Measurements from ENCODE around the gene NUP93.

DNA sequence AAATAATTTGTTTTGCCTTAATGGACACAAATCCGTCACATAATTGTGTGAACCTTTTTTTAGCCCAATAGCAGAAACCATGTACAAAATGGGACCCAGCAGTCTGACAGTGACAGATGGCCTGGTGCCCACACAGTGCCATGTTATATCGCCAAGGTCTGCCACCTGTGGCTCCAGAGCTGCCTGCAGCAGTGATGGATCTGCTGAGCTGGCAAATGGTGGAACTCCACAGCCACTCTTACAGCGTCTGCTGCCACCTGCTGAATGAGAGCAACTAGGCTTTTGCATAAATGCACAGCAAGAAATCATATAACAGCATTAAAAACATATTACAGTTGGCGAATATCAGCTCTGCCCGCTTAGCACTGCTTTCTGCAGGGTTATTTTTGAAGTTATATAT, 59.4 kb downstream of the NUP93 start:
- TF ChIP-seq FOXM1 (IDR thresholded peaks at IDR 0.05; ENCODE audit: borderline replicate concordance) (no peak), SP1 (IDR thresholded peaks at IDR 0.05) (no peak), ELF4 (IDR thresholded peaks at IDR 0.05) (no peak), TARDBP (IDR thresholded peaks at IDR 0.05) (no peak), SUZ12 (IDR thresholded peaks at IDR 0.05) (no peak), HDGF (IDR thresholded peaks at IDR 0.05; ENCODE audit: borderline replicate concordance) (no peak), FOXA1 (IDR thresholded peaks at IDR 0.05) (no peak)

Data from HEK293T (cell line).